Thoracic aorta (tissue), 2 donors: ENCODE results near the gene DOHH. TPM values are rescaled to one million over a fixed set of nuclear protein-coding genes. Genes with fewer than 3 reads are reported as not detected.
A peak's percentile ranks its signal among the peaks of the same experiment; 100 is the strongest.
"Not testable (repeated sequence)": the region's sequence is repeated elsewhere in the genome, so short reads cannot be mapped to it uniquely, and the experiment has no call there.

ENCODE experiments used
- ATAC-seq: fragments of 150-250 bp; one replicate; pipeline ENCODE4 v1.8.0; 2017; ENCODE audit warnings: low read depth; ENCODE audit not compliant: insufficient number of reproducible peaks, low FRiP score
- DNase-seq: peaks from one replicate; pipeline ENCODE4 v3.0.0-alpha.2; 2020; ENCODE audit warnings: low spot score
- H3K27ac ChIP-seq, 2 donors: fragments of 200-600 bp; sonication (generic); 1 replicate in 1 of 2; 2 replicates in 1 of 2; pipeline ENCODE4 v1.5.1; 2016; ENCODE audit warnings: mild to moderate bottlenecking in 2 of 2, moderate library complexity in 2 of 2
- H3K27me3 ChIP-seq: fragments of 200-600 bp; sonication (generic); replicated peaks from 2 replicates; pipeline ENCODE4 v1.6.0; 2016; ENCODE audit warnings: mild to moderate bottlenecking; ENCODE audit not compliant: insufficient read depth
- H3K36me3 ChIP-seq: fragments of 200-600 bp; sonication (generic); one replicate; pipeline ENCODE4 v1.5.1; 2016
- H3K4me1 ChIP-seq, 2 donors: fragments of 200-600 bp; sonication (generic); 1 replicate in 1 of 2; 2 replicates in 1 of 2; pipeline versions ENCODE4 v1.5.1 to v1.6.0; 2016; ENCODE audit warnings: low read depth in 2 of 2, mild to moderate bottlenecking in 1 of 2; ENCODE audit not compliant: control insufficient read depth in 1 of 2
- H3K4me3 ChIP-seq: fragments of 200-600 bp; sonication (generic); 2 replicates; pipeline ENCODE4 v1.5.1; 2016; ENCODE audit warnings: mild to moderate bottlenecking
- H3K9me3 ChIP-seq: fragments of 200-600 bp; sonication (generic); 2 replicates; pipeline ENCODE4 v1.5.1; 2016
- CTCF ChIP-seq: fragments of 200-600 bp; sonication (generic); IDR thresholded peaks from one replicate; pipeline ENCODE4 v1.5.1; 2019; ENCODE audit warnings: antibody characterized with exemption
- total RNA-seq, 2 donors: library from RNA; depleted of rRNA; stranded (reverse); fragments of >200 nt; gene quantifications; one replicate each; pipeline versions ENCODE4 v1.1.0 to v1.2.3, GENCODE V29; 2016

The DOHH gene
- total RNA-seq, 2 donors from 2014 or later = 22.0 to 24.2 TPM

GRCh38 chr19:3452171-3452941 is 48.1 kb downstream of the DOHH start:
- Histone ChIP-seq H3K4me1 (peaks cover 9 to 26% of the 10 kb centered on the region in 2 donors), H3K9me3 (no peaks in the 10 kb centered on the region), H3K27me3 (no peaks in the 10 kb centered on the region), H3K36me3 (peaks cover 65% of the 10 kb centered on the region), H3K27ac (peak overlapping the region; percentile 37 to 94), H3K4me3 (no peak overlapping the region)
- no peak for TF ChIP-seq CTCF
- ATAC-seq = no peak
- DNase-seq = no peak

- ATAC-seq (no peak), DNase-seq (no peak)
- Histone ChIP-seq H3K4me3 (no peak overlapping the region), H3K9me3 (no peaks in the 10 kb centered on the region), H3K27me3 (no peaks in the 10 kb centered on the region), H3K27ac (peak overlapping the region; percentile 86 to 94), H3K4me1 (peaks cover 6 to 18% of the 10 kb centered on the region in 2 donors), H3K36me3 (peaks cover 63% of the 10 kb centered on the region)
- no peak for TF ChIP-seq CTCF
Measured at GRCh38 chr19:3451451-3451866, 49.0 kb downstream of the DOHH start.

- Histone ChIP-seq H3K27ac (peak overlapping the region; percentile 86 to 94), H3K27me3 (no peaks in the 10 kb centered on the region), H3K36me3 (peaks cover 63% of the 10 kb centered on the region), H3K4me3 (no peak overlapping the region), H3K9me3 (no peaks in the 10 kb centered on the region), H3K4me1 (peaks cover 6 to 18% of the 10 kb centered on the region in 2 donors)
- DNase-seq (peak; percentile 81), ATAC-seq (peak; percentile 91)
- TF ChIP-seq CTCF = no peak
Measured at GRCh38 chr19:3450796-3451411, 49.6 kb downstream of the DOHH start.

GRCh38 chr19:3448616-3449334 is 51.7 kb downstream of the DOHH start:
- no peak for ATAC-seq
- Histone ChIP-seq H3K4me3 (no peak overlapping the region), H3K27ac (no peak overlapping the region), H3K4me1 (peaks cover 12 to 35% of the 10 kb centered on the region in 2 donors), H3K36me3 (peaks cover 55% of the 10 kb centered on the region), H3K27me3 (no peaks in the 10 kb centered on the region), H3K9me3 (no peaks in the 10 kb centered on the region)
- no peak for DNase-seq
- no peak for TF ChIP-seq CTCF

- H3K27ac ChIP-seq, H3K27me3 ChIP-seq, H3K4me3 ChIP-seq, ATAC-seq, H3K9me3 ChIP-seq, DNase-seq: not testable (repeated sequence)
- Histone ChIP-seq H3K36me3 (peaks cover 41% of the 10 kb centered on the region), H3K4me1 (peaks cover 10 to 47% of the 10 kb centered on the region in 2 donors)
Measured at GRCh38 chr19:3446657-3447056, 53.8 kb downstream of the DOHH start.
